Parathyroid adenoma (tissue), 2 donors: ENCODE measurements around the gene UGT1A7.

Experiments
- H2AFZ ChIP-seq: fragments of 300-600 bp; sonication (generic); one replicate; pipeline ENCODE4 v1.7.0; 2017; ENCODE audit warnings: antibody characterized with exemption, mild to moderate bottlenecking
- H3K27ac ChIP-seq: fragments of 300-600 bp; sonication (generic); one replicate; pipeline ENCODE4 v1.7.0; 2017
- H3K27me3 ChIP-seq: fragments of 300-600 bp; sonication (generic); one replicate; pipeline ENCODE4 v1.7.0; 2017; ENCODE audit warnings: low read length; ENCODE audit not compliant: control insufficient read depth, insufficient read depth
- H3K36me3 ChIP-seq: fragments of 300-600 bp; sonication (generic); one replicate; pipeline ENCODE4 v1.7.0; 2017; ENCODE audit warnings: low read length; ENCODE audit not compliant: control insufficient read depth, insufficient read depth
- H3K4me1 ChIP-seq: fragments of 300-600 bp; sonication (generic); one replicate; pipeline ENCODE4 v1.7.0; 2017; ENCODE audit warnings: control low read depth
- H3K4me2 ChIP-seq: fragments of 300-600 bp; sonication (generic); one replicate; pipeline ENCODE4 v1.7.0; 2017; ENCODE audit warnings: low read length
- H3K4me3 ChIP-seq: fragments of 300-600 bp; sonication (generic); one replicate; pipeline ENCODE4 v1.7.0; 2017; ENCODE audit warnings: low read depth, low read length
- H3K79me2 ChIP-seq: fragments of 300-600 bp; sonication (generic); one replicate; pipeline ENCODE4 v1.7.0; 2017; ENCODE audit warnings: control low read depth
- H3K9ac ChIP-seq: fragments of 300-600 bp; sonication (generic); one replicate; pipeline ENCODE4 v1.7.0; 2017; ENCODE audit warnings: mild to moderate bottlenecking
- H3K9me3 ChIP-seq: fragments of 300-600 bp; sonication (generic); one replicate; pipeline ENCODE4 v1.7.0; 2017; ENCODE audit warnings: low read length; ENCODE audit not compliant: control insufficient read depth
- CTCF ChIP-seq: fragments of 300-600 bp; sonication (generic); IDR thresholded peaks from one replicate; pipeline ENCODE4 v1.7.0; 2017; ENCODE audit warnings: antibody characterized with exemption, mild to moderate bottlenecking
- donor health status: primary hyperparathyroidism.

UGT1A7 gene

GRCh38 chr2:233818639-233819621, 137.2 kb downstream of the UGT1A7 start:
- no peak overlapping the region for H3K27ac ChIP-seq

GRCh38 chr2:233819884-233820773, 138.4 kb downstream of the UGT1A7 start:
- Histone ChIP-seq H3K79me2 (no peaks in the 10 kb centered on the region), H3K9ac (no peak overlapping the region), H3K27me3 (no peaks in the 10 kb centered on the region), H2AFZ (no peak overlapping the region), H3K4me2 (no peak overlapping the region), H3K27ac (no peak overlapping the region), H3K9me3 (no peaks in the 10 kb centered on the region), H3K4me1 (no peaks in the 10 kb centered on the region), H3K36me3 (no peaks in the 10 kb centered on the region), H3K4me3 (no peak overlapping the region)
- no peak for TF ChIP-seq CTCF

More at GRCh38 chr2:233818639-233819621, 137.2 kb downstream of the UGT1A7 start:
- no peak overlapping the region for H3K4me2 ChIP-seq
- no peaks in the 10 kb centered on the region for H3K9me3 ChIP-seq
- no peaks in the 10 kb centered on the region for H3K36me3 ChIP-seq
- no peaks in the 10 kb centered on the region for H3K79me2 ChIP-seq
- no peak overlapping the region for H3K4me3 ChIP-seq
- no peak overlapping the region for H3K9ac ChIP-seq
- no peaks in the 10 kb centered on the region for H3K4me1 ChIP-seq
- H3K27me3 ChIP-seq = no peaks in the 10 kb centered on the region
- no peak overlapping the region for H2AFZ ChIP-seq
- no peak for TF ChIP-seq CTCF

GRCh38 chr2:233820774-233821105, 139.0 kb downstream of the UGT1A7 start:
- no peaks in the 10 kb centered on the region for H3K27me3 ChIP-seq
- no peak overlapping the region for H3K9ac ChIP-seq

GRCh38 chr2:233821196-233821595, 139.5 kb downstream of the UGT1A7 start:
- H3K9me3 ChIP-seq = no peaks in the 10 kb centered on the region
- no peaks in the 10 kb centered on the region for H3K27me3 ChIP-seq
- no peak overlapping the region for H3K4me2 ChIP-seq
- H3K9ac ChIP-seq = no peak overlapping the region
- H3K79me2 ChIP-seq = no peaks in the 10 kb centered on the region
- TF ChIP-seq CTCF = no peak
- H3K27ac ChIP-seq = no peak overlapping the region
- H3K4me1 ChIP-seq = no peaks in the 10 kb centered on the region
- no peak overlapping the region for H3K4me3 ChIP-seq
- H2AFZ ChIP-seq = no peak overlapping the region
- H3K36me3 ChIP-seq = no peaks in the 10 kb centered on the region

More at GRCh38 chr2:233820774-233821105, 139.0 kb downstream of the UGT1A7 start:
- no peaks in the 10 kb centered on the region for H3K9me3 ChIP-seq
- H2AFZ ChIP-seq = no peak overlapping the region
- no peaks in the 10 kb centered on the region for H3K36me3 ChIP-seq
- H3K79me2 ChIP-seq = no peaks in the 10 kb centered on the region
- no peak overlapping the region for H3K4me3 ChIP-seq
- no peak for TF ChIP-seq CTCF
- H3K27ac ChIP-seq = no peak overlapping the region
- H3K4me1 ChIP-seq = no peaks in the 10 kb centered on the region
- no peak overlapping the region for H3K4me2 ChIP-seq
